GM23338 (cell line): Measurements from ENCODE around the gene ANKRD11. TPM values are rescaled to one million over a fixed set of nuclear protein-coding genes. Genes with fewer than 3 reads are reported as not detected.
"Not testable (repeated sequence)": the region's sequence is repeated elsewhere in the genome, so short reads cannot be mapped to it uniquely, and the experiment has no call there.

Source experiments
- ATAC-seq: fragments of 200-7000 bp; cut with Tn5 transposase; 3 replicates; pipeline ENCODE4 v1.9.1; 2020
- DNase-seq: peaks from one replicate; pipeline ENCODE4 v3.0.0-alpha.2; 2015; ENCODE audit warnings: low spot score
- H2AFZ ChIP-seq: fragments of 200-600 bp; sonication (generic); 2 replicates; pipeline ENCODE4 v1.8.0; 2016; ENCODE audit warnings: antibody characterized with exemption, mild to moderate bottlenecking, moderate library complexity
- H3F3A ChIP-seq: fragments of 200-600 bp; sonication (generic); replicated peaks from 2 replicates; pipeline ENCODE4 v1.8.0; 2017; ENCODE audit warnings: antibody characterized with exemption, mixed run types, low read depth
- H3K27ac ChIP-seq: fragments of 200-600 bp; sonication (generic); 2 replicates; pipeline ENCODE4 v1.6.1; 2016; ENCODE audit warnings: low read depth
- H3K27me3 ChIP-seq: fragments of 200-600 bp; sonication (generic); 2 replicates; pipeline ENCODE4 v1.8.0; 2016; ENCODE audit warnings: mild to moderate bottlenecking, mixed run types, moderate library complexity; ENCODE audit not compliant: insufficient read depth
- H3K36me3 ChIP-seq: fragments of 200-600 bp; sonication (generic); 2 replicates; pipeline ENCODE4 v1.8.0; 2016; ENCODE audit warnings: mild to moderate bottlenecking; ENCODE audit not compliant: insufficient read depth
- H3K4me1 ChIP-seq: fragments of 200-600 bp; sonication (generic); 2 replicates; pipeline ENCODE4 v1.8.0; 2016; ENCODE audit warnings: mild to moderate bottlenecking, moderate library complexity; ENCODE audit not compliant: insufficient read depth
- H3K4me2 ChIP-seq: fragments of 200-600 bp; sonication (generic); 2 replicates; pipeline ENCODE4 v1.7.1; 2017; ENCODE audit warnings: mixed run types
- H3K4me3 ChIP-seq: fragments of 200-600 bp; sonication (generic); 2 replicates; pipeline ENCODE4 v1.6.1; 2016; ENCODE audit warnings: mixed run types
- H3K79me2 ChIP-seq: fragments of 200-600 bp; sonication (generic); replicated peaks from 2 replicates; pipeline ENCODE4 v1.8.0; 2017; ENCODE audit warnings: mild to moderate bottlenecking; ENCODE audit not compliant: insufficient read depth
- H3K9me2 ChIP-seq: fragments of 200-600 bp; sonication (generic); 2 replicates; pipeline ENCODE4 v1.8.0; 2017; ENCODE audit not compliant: insufficient read depth
- H4K20me1 ChIP-seq: fragments of 200-600 bp; sonication (generic); replicated peaks from 2 replicates; pipeline ENCODE4 v1.8.0; 2017; ENCODE audit warnings: mild to moderate bottlenecking; ENCODE audit not compliant: insufficient read depth
- H3K27ac Mint-ChIP-seq: 2 replicates; pipeline ENCODE4 v1.8.0; 2020; ENCODE audit warnings: inconsistent platforms, mild to moderate bottlenecking, moderate library complexity, mixed read lengths
- H3K27me3 Mint-ChIP-seq: 3 replicates; pipeline ENCODE4 v1.8.0; 2022; ENCODE audit warnings: low read depth, mild to moderate bottlenecking, moderate library complexity, mixed read lengths, inconsistent platforms; ENCODE audit not compliant: insufficient read depth, poor library complexity
- H3K36me3 Mint-ChIP-seq: 3 replicates; pipeline ENCODE4 v1.8.0; 2021; ENCODE audit warnings: low read depth, mild to moderate bottlenecking, inconsistent platforms, moderate library complexity, mixed read lengths
- H3K4me1 Mint-ChIP-seq: 3 replicates; pipeline ENCODE4 v1.8.0; 2020; ENCODE audit warnings: mild to moderate bottlenecking, inconsistent platforms, mixed read lengths
- H3K4me3 Mint-ChIP-seq: 3 replicates; pipeline ENCODE4 v1.8.0; 2021; ENCODE audit warnings: moderate library complexity, mild to moderate bottlenecking, inconsistent platforms, mixed read lengths
- H3K9me3 Mint-ChIP-seq: 3 replicates; pipeline ENCODE4 v1.8.0; 2020; ENCODE audit warnings: moderate library complexity, mild to moderate bottlenecking, inconsistent platforms, mixed read lengths
- NANOG ChIP-seq: IDR thresholded peaks from 2 replicates; pipeline ENCODE4 v1.6.1; 2016; ENCODE audit warnings: antibody characterized with exemption, borderline replicate concordance
- polyA plus RNA-seq: library from polyadenylated mRNA; unstranded; fragments of >200 nt; fragmentation: Nextera tagmentation; extraction: Ambion mirVana; gene quantifications from 2 replicates; pipeline ENCODE4 v1.2.1, GENCODE V29; 2016
- total RNA-seq: library from RNA; depleted of rRNA; stranded (reverse); fragments of >200 nt; shearing (Covaris generic); gene quantifications from 2 replicates; pipeline ENCODE4 v1.2.3, GENCODE V29; 2014
- TF ChIP-seq, protein P1 (sequence below): IDR thresholded peaks from 2 replicates; pipeline ENCODE4 v1.6.1; 2016; ENCODE audit warnings: antibody characterized with exemption

ANKRD11 gene
- total and polyA plus RNA-seq, 2 experiments from 2014 or later: 130 to 159 TPM

DNA sequence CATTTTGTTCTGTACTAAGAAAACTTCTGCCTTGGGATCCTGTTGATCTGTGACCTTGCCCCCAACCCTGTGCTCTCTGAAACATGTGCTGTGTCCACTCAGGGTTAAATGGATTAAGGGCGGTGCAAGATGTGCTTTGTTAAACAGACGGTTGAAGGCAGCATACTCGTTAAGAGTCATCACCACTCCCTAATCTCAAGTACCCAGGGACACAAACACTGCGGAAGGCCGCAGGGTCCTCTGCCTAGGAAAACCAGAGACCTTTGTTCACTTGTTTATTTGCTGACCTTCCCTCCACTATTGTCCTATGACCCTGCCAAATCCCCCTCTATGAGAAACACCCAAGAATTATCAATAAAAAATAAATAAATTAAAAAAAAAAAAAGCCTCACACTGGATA, 27.0 kb downstream of the ANKRD11 start:
- Histone ChIP-seq H3K79me2 (peaks cover 98% of the 10 kb centered on the region), H3K4me1 (peaks cover 34% of the 10 kb centered on the region), H4K20me1 (peaks cover 67% of the 10 kb centered on the region)
- peaks cover 37% of the 10 kb centered on the region for H3K4me1 Mint-ChIP-seq
- H3K27ac Mint-ChIP-seq, H3K36me3 ChIP-seq, H3K4me2 ChIP-seq, H3K4me3 Mint-ChIP-seq, DNase-seq, H3K4me3 ChIP-seq, H3K27me3 ChIP-seq, H3K27ac ChIP-seq, H2AFZ ChIP-seq, H3F3A ChIP-seq, ATAC-seq, H3K9me2 ChIP-seq: not testable (repeated sequence)
- H3K9me3 Mint-ChIP-seq: peaks cover 29% of the 10 kb centered on the region; the same call in 2 of the 3 replicates
- H3K27me3 Mint-ChIP-seq: peaks cover 24% of the 10 kb centered on the region
- H3K36me3 Mint-ChIP-seq: peaks cover 66% of the 10 kb centered on the region

GRCh38 chr16:89462639-89463038, 27.7 kb downstream of the ANKRD11 start:
- H3K36me3 ChIP-seq, ATAC-seq, H3F3A ChIP-seq, H3K4me2 ChIP-seq, H3K27ac Mint-ChIP-seq, DNase-seq, H3K27me3 ChIP-seq, H3K27ac ChIP-seq, H2AFZ ChIP-seq, H3K4me3 ChIP-seq, H3K4me3 Mint-ChIP-seq, H3K9me2 ChIP-seq: not testable (repeated sequence)
- peaks cover 24% of the 10 kb centered on the region for H3K27me3 Mint-ChIP-seq
- Histone ChIP-seq H4K20me1 (peaks cover 67% of the 10 kb centered on the region), H3K79me2 (peaks cover 98% of the 10 kb centered on the region), H3K4me1 (peaks cover 34% of the 10 kb centered on the region)
- peaks cover 29% of the 10 kb centered on the region; the same call in 2 of the 3 replicates for H3K9me3 Mint-ChIP-seq
- H3K4me1 Mint-ChIP-seq: peaks cover 39% of the 10 kb centered on the region
- H3K36me3 Mint-ChIP-seq: peaks cover 67% of the 10 kb centered on the region

DNA sequence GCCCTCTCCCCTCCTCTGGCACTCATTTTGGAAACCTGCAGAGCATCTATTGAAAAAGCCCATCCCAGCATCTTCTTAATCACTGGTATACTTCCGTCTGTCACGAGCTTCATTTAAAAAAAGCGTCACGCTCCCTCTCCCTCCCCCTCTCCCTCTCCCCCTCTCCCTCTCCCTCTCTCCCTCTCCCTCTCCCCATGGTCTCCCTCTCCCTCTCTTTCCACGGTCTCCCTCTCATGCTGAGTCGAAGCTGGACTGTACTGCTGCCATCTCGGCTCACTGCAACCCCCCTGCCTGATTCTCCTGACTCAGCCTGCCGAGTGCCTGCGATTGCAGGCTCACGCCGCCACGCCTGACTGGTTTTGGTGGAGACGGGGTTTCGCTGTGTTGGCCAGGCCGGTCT, 28.5 kb downstream of the ANKRD11 start:
- not testable (repeated sequence) for H3K4me2 ChIP-seq, H3F3A ChIP-seq, H3K4me3 ChIP-seq, DNase-seq, H3K4me3 Mint-ChIP-seq, H3K27ac ChIP-seq, H3K9me2 ChIP-seq, ATAC-seq, H3K27ac Mint-ChIP-seq, H3K36me3 ChIP-seq, H3K27me3 ChIP-seq, H2AFZ ChIP-seq
- H3K9me3 Mint-ChIP-seq: peaks cover 29% of the 10 kb centered on the region; the same call in 2 of the 3 replicates
- peaks cover 24% of the 10 kb centered on the region for H3K27me3 Mint-ChIP-seq
- peaks cover 65% of the 10 kb centered on the region for H3K36me3 Mint-ChIP-seq
- H3K4me1 ChIP-seq: peaks cover 32% of the 10 kb centered on the region
- peaks cover 98% of the 10 kb centered on the region for H3K79me2 ChIP-seq
- H4K20me1 ChIP-seq: peaks cover 64% of the 10 kb centered on the region
- H3K4me1 Mint-ChIP-seq: peaks cover 36% of the 10 kb centered on the region

- Histone ChIP-seq H3K79me2 (peaks cover 98% of the 10 kb centered on the region), H3K27ac (no peak overlapping the region), H3K4me1 (peaks cover 19% of the 10 kb centered on the region), H3K4me2 (no peak overlapping the region), H3F3A (peaks cover 3% of the 10 kb centered on the region; the same call in 1 of the 2 replicates), H3K27me3 (no peaks in the 10 kb centered on the region), H3K36me3 (no peaks in the 10 kb centered on the region), H3K9me2 (no peaks in the 10 kb centered on the region), H3K4me3 (no peak overlapping the region), H2AFZ (no peak overlapping the region), H4K20me1 (peaks cover 63% of the 10 kb centered on the region)
- Mint-ChIP-seq H3K36me3 (peaks cover 66% of the 10 kb centered on the region), H3K4me1 (peaks cover 24% of the 10 kb centered on the region), H3K4me3 (no peak overlapping the region), H3K27me3 (peaks cover 22% of the 10 kb centered on the region), H3K9me3 (peaks cover 29% of the 10 kb centered on the region; the same call in 2 of the 3 replicates), H3K27ac (no peak overlapping the region)
- DNase-seq: no peak
- TF ChIP-seq, protein P1, sequence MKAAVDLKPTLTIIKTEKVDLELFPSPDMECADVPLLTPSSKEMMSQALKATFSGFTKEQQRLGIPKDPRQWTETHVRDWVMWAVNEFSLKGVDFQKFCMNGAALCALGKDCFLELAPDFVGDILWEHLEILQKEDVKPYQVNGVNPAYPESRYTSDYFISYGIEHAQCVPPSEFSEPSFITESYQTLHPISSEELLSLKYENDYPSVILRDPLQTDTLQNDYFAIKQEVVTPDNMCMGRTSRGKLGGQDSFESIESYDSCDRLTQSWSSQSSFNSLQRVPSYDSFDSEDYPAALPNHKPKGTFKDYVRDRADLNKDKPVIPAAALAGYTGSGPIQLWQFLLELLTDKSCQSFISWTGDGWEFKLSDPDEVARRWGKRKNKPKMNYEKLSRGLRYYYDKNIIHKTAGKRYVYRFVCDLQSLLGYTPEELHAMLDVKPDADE: no peak
- no peak for TF ChIP-seq NANOG
- ATAC-seq: no peak
These were observed 29.8 kb downstream of the ANKRD11 start for GRCh38 chr16:89460556-89460955.
